NCI-H1436 (cell line): ENCODE data around the gene UBE2R2.
"Not testable (repeated sequence)": the region's sequence is repeated elsewhere in the genome, so short reads cannot be mapped to it uniquely, and the experiment has no call there.

Source experiments
- DNase-seq: peaks from one replicate; lab custom pipeline; 2025; lab: John Stamatoyannopoulos, UW

The UBE2R2 gene

GRCh38 chr9:33927694-33928093, 110.7 kb downstream of the UBE2R2 start:
- DNase-seq: no peak

GRCh38 chr9:33931326-33931725, 114.4 kb downstream of the UBE2R2 start:
- no peak for DNase-seq

GRCh38 chr9:33932078-33932807, 115.3 kb downstream of the UBE2R2 start:
- no peak for DNase-seq

DNA sequence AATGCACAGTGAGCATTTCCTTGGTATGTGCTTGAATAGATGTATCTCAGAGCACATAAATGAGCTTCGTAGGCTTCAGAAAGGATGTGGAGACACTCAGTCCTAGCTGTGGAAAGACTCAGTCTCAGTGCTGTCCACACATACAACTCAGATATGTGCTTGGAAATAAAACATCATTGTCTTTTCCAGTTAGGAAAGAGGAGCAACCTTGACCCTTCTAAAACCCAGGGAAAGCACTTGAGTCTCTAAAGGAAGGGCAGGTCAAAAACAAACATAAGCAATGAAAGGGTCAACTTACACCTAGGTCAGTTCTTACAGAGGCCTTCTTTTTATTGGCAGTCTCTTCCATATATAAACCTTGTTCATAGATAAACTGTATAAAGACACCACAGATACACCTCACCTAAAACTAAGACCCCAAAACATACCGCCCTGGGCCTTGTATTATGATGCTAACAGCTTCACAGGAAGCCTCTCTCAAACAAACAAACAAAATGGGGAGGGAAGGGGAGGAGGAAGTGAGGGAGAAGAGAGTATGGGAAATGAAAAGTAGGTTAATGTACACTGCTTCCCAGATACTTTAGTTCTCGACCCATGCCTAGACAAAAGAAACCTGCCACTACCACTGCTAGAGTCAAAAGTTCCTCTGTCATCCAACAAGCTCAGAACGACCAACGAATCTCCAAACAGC, 117.4 kb downstream of the UBE2R2 start:
- no peak for DNase-seq

DNA sequence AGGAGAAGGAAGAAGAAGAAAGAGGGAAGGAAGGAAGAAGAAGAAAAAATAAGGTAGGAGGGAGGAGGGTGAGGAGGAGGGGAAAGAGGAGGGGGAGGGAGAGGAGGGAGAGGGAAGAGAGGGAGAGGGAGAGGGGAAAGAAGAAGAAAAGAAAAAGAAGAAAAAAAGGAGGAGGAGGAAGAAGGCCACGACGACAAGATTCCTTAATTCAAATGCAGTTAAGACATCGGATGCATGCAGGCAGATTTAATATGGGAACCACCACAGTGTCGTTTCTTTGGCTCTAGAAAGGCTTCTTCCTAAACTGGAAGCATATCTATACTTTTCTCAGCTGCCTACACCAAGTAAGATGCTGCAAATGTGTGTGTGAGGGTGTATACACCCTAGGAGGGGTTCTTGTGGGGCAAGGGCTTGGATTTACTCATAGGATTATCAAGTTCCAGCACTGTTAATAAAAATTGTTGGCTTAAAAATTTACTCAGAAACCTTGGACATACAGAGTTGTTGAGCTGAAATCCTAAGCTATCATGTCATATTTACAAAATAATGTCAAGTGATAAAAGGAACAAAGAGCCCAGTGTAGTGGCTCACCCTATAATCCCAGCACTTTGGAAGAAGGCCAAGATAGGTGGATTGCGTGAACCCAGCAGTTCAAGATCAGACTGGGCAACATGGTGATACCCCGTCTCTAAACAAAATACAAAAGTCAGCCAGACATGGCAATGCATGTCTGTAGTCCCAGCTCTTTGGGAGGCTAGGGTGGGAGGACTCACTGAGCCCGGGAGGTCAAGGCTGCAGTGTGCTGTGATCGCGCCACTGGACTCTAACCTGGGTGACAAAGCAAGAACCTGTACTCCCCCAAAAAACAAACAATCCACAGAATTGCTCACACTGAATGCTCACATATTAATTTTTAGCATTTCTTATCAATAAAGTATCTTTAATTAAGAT, 123.2 kb downstream of the UBE2R2 start:
- DNase-seq: no peak

DNA sequence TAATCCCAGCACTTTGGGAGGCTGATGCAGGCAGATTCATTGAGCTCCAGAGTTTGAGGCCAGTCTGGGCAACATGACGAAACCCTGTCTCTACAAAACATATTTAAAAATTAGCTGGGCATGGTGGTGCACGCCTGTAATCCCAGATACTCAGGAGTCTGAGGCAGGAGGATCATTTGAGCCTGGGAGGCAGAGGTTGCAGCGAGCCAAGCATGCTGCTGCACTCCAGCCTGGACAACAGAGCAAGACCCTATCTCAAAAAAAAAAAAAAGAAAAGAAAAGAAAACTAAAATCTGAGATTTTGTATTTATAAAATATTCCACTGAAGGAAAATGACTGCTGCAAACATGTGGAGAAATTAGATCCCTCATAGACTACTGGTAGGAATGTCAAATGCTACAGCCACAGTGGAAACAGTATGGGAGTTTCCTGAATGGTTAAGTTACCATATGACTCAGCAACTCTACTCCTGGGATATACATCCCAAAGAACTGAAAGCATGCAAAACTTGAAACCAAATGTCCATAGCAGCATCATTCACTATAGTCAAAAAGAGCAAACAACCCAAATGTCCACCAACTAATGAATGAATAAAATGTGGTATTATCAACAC, 125.6 kb downstream of the UBE2R2 start:
- no peak for DNase-seq

DNA sequence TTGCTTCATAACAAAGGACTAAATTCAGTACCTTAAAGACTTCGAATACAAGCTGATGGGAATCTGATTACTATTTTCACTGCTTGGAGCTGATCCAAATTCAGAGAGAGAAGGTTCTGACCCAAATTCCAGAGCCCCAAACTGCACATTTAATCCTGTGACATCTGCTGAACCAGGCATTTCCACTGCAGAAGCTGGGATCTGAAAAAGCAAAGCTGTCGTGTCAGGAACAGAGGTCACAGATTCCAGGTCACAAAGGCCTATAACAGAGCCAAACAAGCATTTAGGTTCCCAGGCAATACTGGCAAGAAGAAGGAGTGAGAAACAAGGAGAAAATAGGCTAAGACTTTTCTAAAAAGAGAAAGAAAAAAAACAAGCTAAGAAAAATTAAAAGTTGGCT, 126.4 kb downstream of the UBE2R2 start:
- no peak for DNase-seq

DNA sequence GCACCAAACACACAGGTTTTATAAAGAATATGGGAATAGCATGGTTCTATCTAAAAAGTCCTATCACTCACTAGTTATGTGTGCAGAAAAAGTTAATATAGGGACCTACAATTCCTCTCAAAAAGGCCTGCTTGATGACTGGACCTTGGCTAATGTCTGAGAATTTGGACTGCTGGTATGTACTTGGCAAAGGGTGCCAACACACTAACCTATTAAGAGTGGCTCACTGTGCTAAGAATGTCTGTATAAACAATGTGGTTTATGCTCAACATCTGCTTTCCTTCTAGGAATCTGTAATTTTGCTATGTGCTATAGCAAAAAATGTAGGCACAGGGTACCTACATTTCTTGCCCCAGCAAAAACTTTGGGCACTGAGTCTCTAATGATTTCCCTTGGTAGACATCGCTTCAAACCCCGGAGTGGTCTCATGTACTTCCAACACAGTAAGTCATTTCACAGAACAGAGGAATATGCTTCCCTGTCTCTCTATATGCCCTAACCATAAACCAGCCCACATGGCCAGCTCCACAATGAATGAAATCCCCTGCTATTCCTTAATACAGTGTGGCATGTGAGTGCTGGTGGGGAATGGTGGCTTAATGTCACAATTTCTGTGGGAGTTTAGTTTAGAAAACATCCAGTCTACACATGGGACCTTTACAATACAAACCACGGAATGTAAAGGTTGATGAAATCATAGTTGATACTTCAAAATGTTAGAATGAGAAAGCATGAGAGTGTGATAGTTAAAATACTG, 130.0 kb downstream of the UBE2R2 start:
- no peak for DNase-seq

DNA sequence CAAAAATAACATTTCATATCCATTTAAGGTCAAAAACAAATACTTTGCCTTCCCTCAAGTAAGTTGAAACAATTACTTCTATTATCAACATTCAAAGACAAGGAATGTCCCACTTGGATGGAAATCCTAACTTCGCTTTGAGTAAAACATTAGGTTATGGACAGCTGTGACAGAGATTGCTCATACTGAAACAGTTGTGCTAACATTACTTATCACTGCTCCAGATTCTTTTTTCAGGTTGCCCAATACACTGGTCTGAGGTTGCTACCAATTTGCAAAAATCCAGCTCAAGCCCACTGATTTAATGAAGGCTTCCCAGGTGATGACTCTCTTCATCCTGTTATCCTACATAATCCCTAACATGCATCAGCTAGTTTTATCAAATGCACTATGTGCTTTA, 133.4 kb downstream of the UBE2R2 start:
- DNase-seq: no peak

GRCh38 chr9:33952066-33952465, 135.1 kb downstream of the UBE2R2 start:
- DNase-seq: no peak

DNA sequence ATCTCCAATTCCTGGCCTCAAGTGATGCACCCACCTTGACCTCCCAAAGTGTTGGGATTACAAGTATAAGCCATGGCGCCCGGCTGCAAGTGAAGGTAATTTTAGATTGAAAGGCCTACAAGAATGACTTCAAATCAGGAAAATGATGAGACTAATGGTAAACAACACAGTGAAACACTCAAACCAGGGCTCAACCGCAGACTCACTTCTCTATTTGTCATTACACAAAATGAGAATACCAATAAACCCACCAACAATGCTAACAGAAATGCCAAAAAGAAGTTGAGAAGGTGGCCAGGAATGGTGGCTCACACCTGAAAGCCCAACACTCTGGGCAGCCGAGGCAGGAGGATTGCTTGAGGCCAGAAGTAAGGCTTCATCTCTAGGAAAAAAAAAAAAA, 139.6 kb downstream of the UBE2R2 start:
- no peak for DNase-seq

GRCh38 chr9:33959725-33960124, 142.8 kb downstream of the UBE2R2 start:
- DNase-seq: no peak

DNA sequence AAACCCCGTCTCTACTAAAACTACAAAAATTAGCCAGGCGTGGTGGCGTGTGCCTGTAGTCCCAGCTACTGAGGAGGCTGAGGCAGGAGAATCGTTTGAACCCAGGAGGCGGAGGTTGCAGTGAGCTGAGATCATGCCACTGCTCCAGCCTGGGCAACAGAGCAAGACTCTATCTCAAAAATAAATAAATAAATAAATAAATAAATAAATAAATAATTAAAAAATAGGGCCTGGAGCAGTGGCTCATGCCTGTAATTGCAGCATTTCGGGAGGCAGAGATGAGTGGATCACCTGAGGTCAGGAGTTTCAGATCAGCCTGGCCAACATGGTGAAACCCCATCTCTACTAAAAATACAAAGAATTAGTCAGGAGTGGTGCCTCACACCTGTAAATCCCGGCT, 145.5 kb downstream of the UBE2R2 start:
- DNase-seq: not testable (repeated sequence)

GRCh38 chr9:33964086-33964768, 147.3 kb downstream of the UBE2R2 start:
- no peak for DNase-seq
